ENCODE data around the gene URB2.

DNA sequence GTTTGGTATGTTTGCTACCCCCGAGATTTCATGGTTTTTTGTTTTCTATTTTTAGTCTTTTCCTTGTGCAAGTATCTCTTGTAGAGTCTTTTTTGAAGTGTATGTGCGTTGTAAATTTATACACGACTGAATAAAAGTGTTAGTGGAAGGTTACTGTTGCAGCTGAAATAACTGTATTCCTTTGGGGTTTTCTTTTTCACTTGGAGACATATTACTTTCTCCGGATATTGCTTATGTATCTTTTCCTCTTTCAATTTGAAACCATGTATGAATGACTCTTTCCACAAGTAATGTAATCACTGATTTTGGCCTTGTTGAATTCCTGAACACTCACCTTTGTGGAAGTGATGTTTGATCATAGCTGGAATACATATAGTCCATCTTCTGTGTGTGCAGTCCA is 956 bp downstream of the URB2 start:
- TF ChIP-seq ZNF155 (tag by site-specific recombination; IDR thresholded peaks at IDR 0.05): no peak
- TF ChIP-seq ZNF146 (tag by site-specific recombination; IDR thresholded peaks at IDR 0.05): no peak
- TF ChIP-seq ZNF473 (tag by site-specific recombination; IDR thresholded peaks at IDR 0.05): no peak
- TF ChIP-seq, protein P1, sequence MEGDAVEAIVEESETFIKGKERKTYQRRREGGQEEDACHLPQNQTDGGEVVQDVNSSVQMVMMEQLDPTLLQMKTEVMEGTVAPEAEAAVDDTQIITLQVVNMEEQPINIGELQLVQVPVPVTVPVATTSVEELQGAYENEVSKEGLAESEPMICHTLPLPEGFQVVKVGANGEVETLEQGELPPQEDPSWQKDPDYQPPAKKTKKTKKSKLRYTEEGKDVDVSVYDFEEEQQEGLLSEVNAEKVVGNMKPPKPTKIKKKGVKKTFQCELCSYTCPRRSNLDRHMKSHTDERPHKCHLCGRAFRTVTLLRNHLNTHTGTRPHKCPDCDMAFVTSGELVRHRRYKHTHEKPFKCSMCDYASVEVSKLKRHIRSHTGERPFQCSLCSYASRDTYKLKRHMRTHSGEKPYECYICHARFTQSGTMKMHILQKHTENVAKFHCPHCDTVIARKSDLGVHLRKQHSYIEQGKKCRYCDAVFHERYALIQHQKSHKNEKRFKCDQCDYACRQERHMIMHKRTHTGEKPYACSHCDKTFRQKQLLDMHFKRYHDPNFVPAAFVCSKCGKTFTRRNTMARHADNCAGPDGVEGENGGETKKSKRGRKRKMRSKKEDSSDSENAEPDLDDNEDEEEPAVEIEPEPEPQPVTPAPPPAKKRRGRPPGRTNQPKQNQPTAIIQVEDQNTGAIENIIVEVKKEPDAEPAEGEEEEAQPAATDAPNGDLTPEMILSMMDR (tag by site-specific recombination; IDR thresholded peaks at IDR 0.05): no peak
